Thyroid gland (tissue), 4 donors: ENCODE data around the gene EMP2. TPM values are rescaled to one million over a fixed set of nuclear protein-coding genes. Genes with fewer than 3 reads are reported as not detected.

Experiments
- DNase-seq, 2 donors: peaks; one replicate each; pipeline ENCODE4 v3.0.0-alpha.2; 2019
- H3K27ac ChIP-seq, 3 donors: fragments of 200-600 bp; sonication (generic); 1 replicate in 2 of 3; 2 replicates in 1 of 3; pipeline ENCODE4 v1.5.1; 2016 to 2019; ENCODE audit warnings: mild to moderate bottlenecking in 1 of 3, moderate library complexity in 1 of 3
- H3K27me3 ChIP-seq: fragments of 200-600 bp; sonication (generic); one replicate; pipeline ENCODE4 v1.5.1; 2019
- H3K36me3 ChIP-seq, 2 donors: fragments of 200-600 bp; sonication (generic); one replicate each; pipeline ENCODE4 v1.5.1; 2016 to 2019
- H3K4me1 ChIP-seq, 2 donors: fragments of 200-600 bp; sonication (generic); one replicate each; pipeline ENCODE4 v1.5.1; 2017 to 2019
- H3K4me3 ChIP-seq, 3 donors: fragments of 200-600 bp; sonication (generic); replicated peaks in 1 of 3; 1 replicate in 2 of 3; 2 replicates in 1 of 3; pipeline ENCODE4 v1.5.1; 2016; ENCODE audit warnings: mild to moderate bottlenecking in 1 of 3
- H3K9me3 ChIP-seq: fragments of 200-600 bp; sonication (generic); one replicate; pipeline ENCODE4 v1.5.1; 2017
- POLR2A ChIP-seq, 2 donors: fragments of 450-650 bp; IDR thresholded peaks; one replicate each; pipeline ENCODE4 v1.6.1; 2017; ENCODE audit warnings: antibody characterized with exemption in 2 of 2, mild to moderate bottlenecking in 2 of 2, moderate library complexity in 1 of 2
- WGBS, 2 donors: methylation state at CpG; one replicate each; pipeline ENCODE4 v1.1.5; 2017; 5-methylcytosine and 5-hydroxymethylcytosine counted together
- intact Hi-C: fragments of 100-400 bp; cut with DNase I; formaldehyde crosslinking; loops from one replicate; pipeline ENCODE4 v1.15.1; 2023
- total RNA-seq, 4 donors: library from RNA; depleted of rRNA; stranded (reverse); fragments of >200 nt; gene quantifications; one replicate each; pipeline ENCODE4 v1.2.3, GENCODE V29; 2016
- TF ChIP-seq, protein P1 (sequence below), 6 experiments: fragments of 200-600 bp in 3 of 6; fragments of 450-650 bp in 3 of 6; sonication (generic) in 3 of 6; IDR thresholded peaks; one replicate each; pipeline ENCODE4 v1.5.1; 2016 to 2019; ENCODE audit warnings: antibody characterized with exemption in 6 of 6, mild to moderate bottlenecking in 2 of 6, inconsistent platforms in 1 of 6, moderate library complexity in 1 of 6

Gene EMP2
- total RNA-seq, 4 donors from 2014 or later = 17.9 to 37.5 (median 23.1) TPM

DNA sequence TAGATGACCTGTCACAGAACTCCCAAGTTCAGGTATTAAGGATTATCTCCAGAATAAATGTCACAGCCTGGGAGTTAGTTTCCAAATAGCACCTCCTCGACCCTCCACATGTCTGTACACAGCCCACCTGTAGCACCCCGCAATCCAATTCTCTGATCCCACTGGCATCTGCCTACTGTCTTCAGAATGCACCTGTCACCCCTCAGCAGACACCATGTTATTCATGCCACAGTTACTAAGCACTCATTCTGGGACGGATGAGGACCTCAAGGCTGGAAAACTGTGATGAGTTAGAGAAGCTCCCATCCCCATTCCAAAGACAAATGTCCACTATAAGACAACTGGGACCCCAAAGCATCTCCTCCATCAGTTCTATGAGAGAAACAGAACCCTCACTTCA lies 7.8 kb downstream of the EMP2 start:
- no peaks in the 10 kb centered on the region for H3K9me3 ChIP-seq
- H3K27ac ChIP-seq = no peak overlapping the region
- DNase-seq = no peak
- no peaks in the 10 kb centered on the region for H3K36me3 ChIP-seq
- no peaks in the 10 kb centered on the region for H3K27me3 ChIP-seq
- H3K4me3 ChIP-seq = no peak overlapping the region
- intact Hi-C loops = no loop called here
- TF ChIP-seq, protein P1, sequence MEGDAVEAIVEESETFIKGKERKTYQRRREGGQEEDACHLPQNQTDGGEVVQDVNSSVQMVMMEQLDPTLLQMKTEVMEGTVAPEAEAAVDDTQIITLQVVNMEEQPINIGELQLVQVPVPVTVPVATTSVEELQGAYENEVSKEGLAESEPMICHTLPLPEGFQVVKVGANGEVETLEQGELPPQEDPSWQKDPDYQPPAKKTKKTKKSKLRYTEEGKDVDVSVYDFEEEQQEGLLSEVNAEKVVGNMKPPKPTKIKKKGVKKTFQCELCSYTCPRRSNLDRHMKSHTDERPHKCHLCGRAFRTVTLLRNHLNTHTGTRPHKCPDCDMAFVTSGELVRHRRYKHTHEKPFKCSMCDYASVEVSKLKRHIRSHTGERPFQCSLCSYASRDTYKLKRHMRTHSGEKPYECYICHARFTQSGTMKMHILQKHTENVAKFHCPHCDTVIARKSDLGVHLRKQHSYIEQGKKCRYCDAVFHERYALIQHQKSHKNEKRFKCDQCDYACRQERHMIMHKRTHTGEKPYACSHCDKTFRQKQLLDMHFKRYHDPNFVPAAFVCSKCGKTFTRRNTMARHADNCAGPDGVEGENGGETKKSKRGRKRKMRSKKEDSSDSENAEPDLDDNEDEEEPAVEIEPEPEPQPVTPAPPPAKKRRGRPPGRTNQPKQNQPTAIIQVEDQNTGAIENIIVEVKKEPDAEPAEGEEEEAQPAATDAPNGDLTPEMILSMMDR (IDR thresholded peaks at IDR 0.05) = no peak
- no peak for TF ChIP-seq POLR2A (IDR thresholded peaks at IDR 0.05)
- 86 to 93% methylated on average over 3 of the region's 3 CpGs for WGBS, 2 donors
- H3K4me1 ChIP-seq = peaks cover 5 to 17% of the 10 kb centered on the region in 2 donors

- no peak for TF ChIP-seq POLR2A (IDR thresholded peaks at IDR 0.05)
- TF ChIP-seq, protein P1 (IDR thresholded peaks at IDR 0.05) = no peak
- Histone ChIP-seq H3K4me3 (no peak overlapping the region), H3K27ac (no peak overlapping the region), H3K36me3 (no peaks in the 10 kb centered on the region), H3K27me3 (no peaks in the 10 kb centered on the region), H3K4me1 (peaks cover 0 to 4% of the 10 kb centered on the region in 2 donors), H3K9me3 (no peaks in the 10 kb centered on the region)
- DNase-seq = no peak
- 71 to 72% methylated on average over 5 of the region's 5 CpGs for WGBS, 2 donors
- intact Hi-C loops = no loop called here
Measured at GRCh38 chr16:10571354-10571753, 9.0 kb downstream of the EMP2 start.

GRCh38 chr16:10569621-10570020 lies 10.8 kb downstream of the EMP2 start:
- 79 to 89% methylated on average over 7 to 8 of the region's 8 CpGs for WGBS, 2 donors
- Histone ChIP-seq H3K4me3 (no peak overlapping the region), H3K4me1 (no peaks in the 10 kb centered on the region), H3K36me3 (no peaks in the 10 kb centered on the region), H3K27me3 (no peaks in the 10 kb centered on the region), H3K9me3 (no peaks in the 10 kb centered on the region), H3K27ac (no peak overlapping the region)
- intact Hi-C loops = no loop called here
- TF ChIP-seq, protein P1 (IDR thresholded peaks at IDR 0.05) = no peak
- TF ChIP-seq POLR2A (IDR thresholded peaks at IDR 0.05) = no peak
- DNase-seq = no peak

- Histone ChIP-seq H3K36me3 (no peaks in the 10 kb centered on the region), H3K27ac (no peak overlapping the region), H3K4me3 (no peak overlapping the region), H3K9me3 (no peaks in the 10 kb centered on the region), H3K27me3 (no peaks in the 10 kb centered on the region), H3K4me1 (no peaks in the 10 kb centered on the region)
- intact Hi-C loops = no loop called here
- no peak for TF ChIP-seq POLR2A (IDR thresholded peaks at IDR 0.05)
- TF ChIP-seq, protein P1 (IDR thresholded peaks at IDR 0.05) = no peak
- WGBS, 2 donors = 81 to 84% methylated on average over 6 of the region's 6 CpGs
- no peak for DNase-seq
Measured at GRCh38 chr16:10566613-10567012, 13.8 kb downstream of the EMP2 start.

- WGBS, 2 donors = 74% methylated on average over 5 of the region's 5 CpGs
- no peak for TF ChIP-seq POLR2A (IDR thresholded peaks at IDR 0.05)
- TF ChIP-seq, protein P1 (IDR thresholded peaks at IDR 0.05) = no peak
- Histone ChIP-seq H3K4me3 (no peak overlapping the region), H3K27me3 (no peaks in the 10 kb centered on the region), H3K9me3 (no peaks in the 10 kb centered on the region), H3K36me3 (no peaks in the 10 kb centered on the region), H3K4me1 (peaks cover 0 to 6% of the 10 kb centered on the region in 2 donors), H3K27ac (peak overlapping the region in 2 of 3 donors; percentile 30 to 53)
- DNase-seq = no peak
- intact Hi-C loops = no loop called here
Measured at GRCh38 chr16:10565167-10565566, 15.2 kb downstream of the EMP2 start.
